Measurements from ENCODE around the gene HPSE. TPM values are rescaled to one million over a fixed set of nuclear protein-coding genes. Genes with fewer than 3 reads are reported as not detected.
"Not testable (repeated sequence)": the region's sequence is repeated elsewhere in the genome, so short reads cannot be mapped to it uniquely, and the experiment has no call there.

The HPSE gene
- total RNA-seq, 1 experiment from 2014 or later: 1.6 TPM

GRCh38 chr4:83340692-83341343 lies 6.2 kb upstream of the HPSE start:
- in situ Hi-C loops (cut with HindIII; ENCODE audit: low pct_unique_long_range_greater_than_20kb, low sequenced_read_pairs): no loop called here
- DNase-seq (ENCODE audit: low read depth): no peak

DNA sequence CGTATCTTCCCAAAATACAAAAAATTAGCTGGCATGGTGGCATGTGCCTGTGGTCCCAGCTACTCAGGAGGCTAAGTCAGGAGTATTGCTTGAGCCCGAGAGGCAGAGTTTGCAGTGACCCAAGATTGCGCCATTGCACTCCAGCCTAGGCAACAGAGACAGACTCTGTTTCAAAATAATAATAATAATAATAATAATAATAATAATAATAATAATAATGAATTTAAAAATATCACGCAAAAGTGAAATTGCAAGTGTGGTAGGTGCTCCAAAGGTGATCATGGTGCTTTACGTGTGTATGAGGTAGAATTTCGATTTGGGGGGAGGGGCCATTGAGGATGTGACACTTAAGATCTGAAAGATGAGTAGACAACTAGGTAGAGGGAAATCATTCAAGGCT lies 4.9 kb upstream of the HPSE start:
- in situ Hi-C loops (cut with HindIII; ENCODE audit: low pct_unique_long_range_greater_than_20kb, low sequenced_read_pairs): no loop called here
- no peak for DNase-seq (ENCODE audit: low read depth)

GRCh38 chr4:83335701-83336100 lies 1.1 kb upstream of the HPSE start:
- no peak for DNase-seq (ENCODE audit: low read depth)
- in situ Hi-C loops (cut with HindIII; ENCODE audit: low pct_unique_long_range_greater_than_20kb, low sequenced_read_pairs): no loop called here

DNA sequence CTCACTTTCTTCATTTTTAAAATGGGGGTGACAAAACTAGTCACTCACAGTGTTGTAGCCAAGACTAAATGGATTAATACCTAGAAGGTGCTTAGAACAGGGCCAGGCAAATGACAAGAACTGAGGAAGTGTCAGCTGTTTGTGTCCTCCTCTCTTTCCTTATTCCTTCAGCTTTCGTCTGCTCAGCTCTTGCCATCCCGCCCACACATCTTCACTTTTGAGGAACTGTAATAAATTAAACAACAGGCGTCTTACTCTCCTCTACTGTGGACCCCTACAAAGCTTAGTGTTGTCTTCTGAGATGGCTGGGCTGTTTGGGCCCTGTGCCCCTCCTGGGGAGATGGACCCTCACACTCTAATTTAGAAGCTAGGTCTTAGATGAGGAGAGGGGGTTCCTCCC lies 2.7 kb downstream of the HPSE start:
- in situ Hi-C loops (cut with HindIII; ENCODE audit: low pct_unique_long_range_greater_than_20kb, low sequenced_read_pairs): no loop called here

GRCh38 chr4:83329521-83330110 lies 5.0 kb downstream of the HPSE start:
- in situ Hi-C loops (cut with HindIII; ENCODE audit: low pct_unique_long_range_greater_than_20kb, low sequenced_read_pairs): no loop called here
- DNase-seq (ENCODE audit: low read depth): no peak

More for the DNA sequence above, 2.7 kb downstream of the HPSE start:
- DNase-seq (ENCODE audit: low read depth): no peak

DNA sequence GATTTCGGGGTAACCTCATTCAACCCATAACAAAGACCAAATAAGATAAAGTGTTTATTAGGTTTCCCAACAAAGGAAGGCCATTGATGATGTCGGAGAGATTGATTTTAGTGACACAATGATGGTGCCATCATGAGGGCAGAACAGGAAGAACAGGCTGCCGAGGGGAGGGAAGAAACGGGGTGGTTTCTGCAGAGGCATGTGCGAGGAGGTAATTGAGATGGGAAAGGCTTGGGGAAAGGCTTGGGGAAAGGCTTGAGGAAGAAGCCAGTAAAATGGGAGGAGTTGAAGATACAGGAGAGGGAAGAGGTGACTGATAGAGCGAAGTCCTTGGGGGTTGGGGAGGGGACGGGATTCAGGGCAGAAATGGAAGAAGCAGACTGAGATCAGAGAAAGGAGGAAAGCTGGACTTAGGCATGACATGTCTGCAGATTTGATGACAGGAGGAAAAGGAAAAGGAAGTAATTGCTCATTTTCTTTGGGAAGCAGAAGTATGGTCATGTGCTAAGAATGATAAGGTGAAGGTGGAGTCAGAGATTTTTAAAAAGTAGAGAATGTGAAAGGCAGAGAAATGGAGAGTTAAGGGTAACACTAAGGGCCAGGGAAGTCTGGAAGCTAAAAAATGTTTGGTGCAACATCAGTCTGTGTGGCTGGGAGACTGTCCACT lies 6.0 kb downstream of the HPSE start:
- DNase-seq (ENCODE audit: low read depth): no peak
- in situ Hi-C loops (cut with HindIII; ENCODE audit: low pct_unique_long_range_greater_than_20kb, low sequenced_read_pairs): no loop called here

DNA sequence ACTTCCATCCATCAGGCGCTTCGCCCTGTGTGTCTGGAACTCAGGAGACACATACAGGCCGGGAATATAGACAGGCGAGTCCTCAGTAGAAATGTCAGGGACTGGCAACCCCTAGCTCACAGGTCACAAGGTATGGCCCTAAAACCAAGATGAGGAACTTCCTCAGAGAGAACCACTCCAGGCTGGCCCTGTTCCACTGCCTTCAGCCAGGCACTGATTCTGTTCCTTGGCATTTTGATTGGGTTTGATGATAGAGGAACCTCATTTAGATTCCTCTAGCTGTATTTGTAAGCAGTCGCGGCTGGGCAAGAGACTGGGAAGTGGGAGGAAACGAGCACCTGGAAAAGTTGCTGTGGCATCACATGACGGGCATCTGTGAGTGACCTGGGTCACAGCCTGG lies 8.1 kb downstream of the HPSE start:
- DNase-seq (ENCODE audit: low read depth): no peak
- in situ Hi-C loops (cut with HindIII; ENCODE audit: low pct_unique_long_range_greater_than_20kb, low sequenced_read_pairs): no loop called here

- DNase-seq (ENCODE audit: low read depth); in situ Hi-C loops (cut with HindIII; ENCODE audit: low pct_unique_long_range_greater_than_20kb, low sequenced_read_pairs): not testable (repeated sequence)
Measured at GRCh38 chr4:83325306-83325705, 9.3 kb downstream of the HPSE start.

DNA sequence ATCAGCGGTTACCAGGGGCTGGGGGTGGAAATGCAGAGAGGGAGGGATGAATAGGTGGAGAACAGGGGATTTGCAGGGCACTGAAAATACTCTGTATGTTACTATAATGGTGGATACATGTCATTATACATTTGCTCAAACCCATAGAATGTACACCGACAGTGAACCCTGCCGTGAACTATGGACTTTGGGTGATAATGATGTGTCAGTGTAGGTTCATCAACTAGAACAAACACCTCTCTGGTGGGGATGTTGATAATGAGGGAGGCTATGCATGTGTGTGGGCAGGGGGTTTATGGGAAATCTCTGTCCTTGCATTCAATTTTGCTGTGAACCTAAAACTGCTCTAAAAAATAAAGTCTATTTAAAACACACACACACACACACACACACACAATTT lies 11.5 kb downstream of the HPSE start:
- in situ Hi-C loops (cut with HindIII; ENCODE audit: low pct_unique_long_range_greater_than_20kb, low sequenced_read_pairs): no loop called here

DNA sequence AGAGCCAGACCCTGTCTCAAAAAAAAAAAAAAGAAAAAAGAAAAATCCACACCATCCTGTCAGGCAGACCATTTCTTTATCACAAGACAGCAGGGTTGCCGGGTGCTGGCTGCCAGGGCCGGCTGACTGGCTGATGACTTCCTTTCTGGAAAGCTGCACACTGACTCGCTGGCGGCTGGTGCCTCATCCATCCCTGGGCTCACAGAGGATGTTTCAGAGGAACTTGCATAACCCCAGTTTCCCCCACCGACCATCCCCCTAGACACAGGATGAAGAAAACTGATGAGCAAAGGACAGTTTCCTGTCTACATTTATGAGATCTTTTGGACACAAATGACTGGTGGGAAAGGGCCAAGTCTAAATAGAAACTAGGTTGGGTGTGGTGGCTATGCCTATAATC lies 14.1 kb downstream of the HPSE start:
- in situ Hi-C loops (cut with HindIII; ENCODE audit: low pct_unique_long_range_greater_than_20kb, low sequenced_read_pairs): no loop called here
- no peak for DNase-seq (ENCODE audit: low read depth)

More for the DNA sequence above, 11.5 kb downstream of the HPSE start:
- DNase-seq (ENCODE audit: low read depth): no peak

DNA sequence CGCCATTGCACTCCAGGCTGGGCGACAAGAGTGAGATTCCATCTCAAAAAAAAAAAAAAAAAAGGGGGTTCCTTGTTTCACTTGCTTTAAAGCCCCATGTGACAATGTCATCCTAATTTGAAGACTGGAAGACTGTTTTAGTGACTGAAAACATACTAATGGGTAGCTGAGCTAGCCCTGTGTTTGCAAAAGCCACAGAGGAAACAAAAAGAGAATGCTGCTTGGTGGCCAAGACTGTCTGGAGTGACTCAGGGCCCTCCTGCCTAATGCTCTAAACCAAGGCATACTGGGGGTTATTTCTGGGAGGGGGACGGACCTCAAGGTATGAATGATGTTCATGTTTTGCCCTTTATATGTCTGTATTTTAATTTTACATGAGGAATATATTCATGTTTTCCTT lies 16.0 kb downstream of the HPSE start:
- DNase-seq (ENCODE audit: low read depth): no peak
- in situ Hi-C loops (cut with HindIII; ENCODE audit: low pct_unique_long_range_greater_than_20kb, low sequenced_read_pairs): no loop called here

GRCh38 chr4:83317671-83318070 lies 17.0 kb downstream of the HPSE start:
- DNase-seq (ENCODE audit: low read depth): no peak
- in situ Hi-C loops (cut with HindIII; ENCODE audit: low pct_unique_long_range_greater_than_20kb, low sequenced_read_pairs): no loop called here

GRCh38 chr4:83316459-83317165 lies 18.0 kb downstream of the HPSE start:
- no peak for DNase-seq (ENCODE audit: low read depth)
- in situ Hi-C loops (cut with HindIII; ENCODE audit: low pct_unique_long_range_greater_than_20kb, low sequenced_read_pairs): no loop called here

- in situ Hi-C loops (cut with HindIII; ENCODE audit: low pct_unique_long_range_greater_than_20kb, low sequenced_read_pairs): no loop called here
- no peak for DNase-seq (ENCODE audit: low read depth)
Measured at GRCh38 chr4:83315341-83315870, 19.2 kb downstream of the HPSE start.

DNA sequence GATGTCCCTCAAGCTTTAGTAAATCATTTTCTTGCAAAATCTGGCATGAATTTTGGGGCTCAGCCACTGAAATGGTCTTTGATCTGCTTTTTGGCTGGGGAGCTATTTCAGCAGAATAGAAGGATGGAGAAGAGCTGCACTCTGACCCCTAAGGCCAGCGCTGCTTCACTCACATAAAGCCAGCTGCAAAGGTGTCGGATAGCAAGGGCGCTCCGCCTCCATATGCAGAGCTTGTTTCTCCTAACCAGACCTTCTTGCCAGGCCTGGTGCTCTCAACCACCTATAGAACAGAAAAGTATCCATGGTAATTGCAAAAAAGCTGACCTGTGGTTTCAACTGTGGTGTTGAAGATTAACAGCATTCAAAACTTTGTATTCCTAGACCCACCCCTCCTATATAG lies 26.0 kb downstream of the HPSE start:
- in situ Hi-C loops (cut with HindIII; ENCODE audit: low pct_unique_long_range_greater_than_20kb, low sequenced_read_pairs): no loop called here
- DNase-seq (ENCODE audit: low read depth): no peak

DNA sequence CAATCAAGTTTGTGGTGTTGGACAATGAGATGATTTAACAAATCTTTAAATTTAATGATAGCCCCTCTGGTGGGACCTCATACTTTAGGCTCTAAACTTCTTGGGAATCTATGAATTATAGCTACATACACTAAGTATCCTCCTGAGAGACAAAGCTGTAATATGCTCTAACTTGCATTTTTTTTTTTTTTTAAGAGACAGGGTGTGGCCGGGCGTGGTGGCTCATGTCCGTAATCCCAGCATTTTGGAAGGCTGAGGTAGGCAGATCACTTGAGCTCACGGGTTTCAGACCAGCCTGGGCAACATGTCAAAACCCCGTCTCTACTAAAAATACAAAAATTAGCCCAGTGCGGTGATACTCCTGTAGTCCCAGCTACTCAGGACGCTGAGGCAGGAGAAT lies 26.7 kb downstream of the HPSE start:
- no peak for DNase-seq (ENCODE audit: low read depth)
- in situ Hi-C loops (cut with HindIII; ENCODE audit: low pct_unique_long_range_greater_than_20kb, low sequenced_read_pairs): no loop called here

DNA sequence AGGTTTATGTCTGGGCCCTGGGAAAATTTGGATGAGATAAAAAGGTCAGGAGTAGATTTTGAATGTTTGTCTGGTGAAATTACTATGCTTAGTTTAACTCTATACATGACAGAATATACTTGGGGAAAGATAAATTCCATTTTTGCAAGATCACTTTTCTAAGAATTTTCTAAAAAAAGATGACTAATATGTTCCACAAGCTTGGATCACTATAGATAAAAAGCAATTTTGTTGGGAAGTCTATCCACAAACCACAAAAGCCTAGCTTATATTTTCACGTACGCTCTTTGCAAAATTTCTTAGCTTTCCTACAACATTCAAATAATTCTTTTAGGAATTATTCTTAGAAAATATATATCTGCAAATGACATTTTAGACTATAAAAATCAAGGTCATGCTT lies 29.5 kb downstream of the HPSE start:
- DNase-seq (ENCODE audit: low read depth): no peak
- in situ Hi-C loops (cut with HindIII; ENCODE audit: low pct_unique_long_range_greater_than_20kb, low sequenced_read_pairs): no loop called here

- in situ Hi-C loops (cut with HindIII; ENCODE audit: low pct_unique_long_range_greater_than_20kb, low sequenced_read_pairs): no loop called here
Measured at GRCh38 chr4:83297548-83298260, 36.9 kb downstream of the HPSE start.

More at GRCh38 chr4:83297548-83298260, 36.9 kb downstream of the HPSE start:
- DNase-seq (ENCODE audit: low read depth): no peak

Data from Caki2 (cell line).